Epithelial cell of proximal tubule (primary cell): ENCODE results near the gene MVB12A. TPM values are rescaled to one million over a fixed set of nuclear protein-coding genes. Genes with fewer than 3 reads are reported as not detected.

Source experiments
- DNase-seq: peaks from one replicate; pipeline ENCODE4 v3.0.0-alpha.2; 2011; ENCODE audit warnings: low read depth
- H3K4me3 ChIP-seq: 2 replicates; pipeline ENCODE4 v1.5.1; 2011; ENCODE audit warnings: low read depth, mild to moderate bottlenecking, low read length
- total RNA-seq: library from RNA; depleted of rRNA; stranded (reverse); fragments of >200 nt; gene quantifications from 2 replicates; pipeline ENCODE4 v1.2.3, GENCODE V29; 2015
- TF ChIP-seq, protein P1 (sequence below): conservative IDR thresholded peaks from 2 replicates; pipeline ENCODE4 v1.5.1; 2012; ENCODE audit warnings: low read depth, mild to moderate bottlenecking, low read length

MVB12A gene
- total RNA-seq, 1 donor from 2014 or later = 91.6 TPM

DNA sequence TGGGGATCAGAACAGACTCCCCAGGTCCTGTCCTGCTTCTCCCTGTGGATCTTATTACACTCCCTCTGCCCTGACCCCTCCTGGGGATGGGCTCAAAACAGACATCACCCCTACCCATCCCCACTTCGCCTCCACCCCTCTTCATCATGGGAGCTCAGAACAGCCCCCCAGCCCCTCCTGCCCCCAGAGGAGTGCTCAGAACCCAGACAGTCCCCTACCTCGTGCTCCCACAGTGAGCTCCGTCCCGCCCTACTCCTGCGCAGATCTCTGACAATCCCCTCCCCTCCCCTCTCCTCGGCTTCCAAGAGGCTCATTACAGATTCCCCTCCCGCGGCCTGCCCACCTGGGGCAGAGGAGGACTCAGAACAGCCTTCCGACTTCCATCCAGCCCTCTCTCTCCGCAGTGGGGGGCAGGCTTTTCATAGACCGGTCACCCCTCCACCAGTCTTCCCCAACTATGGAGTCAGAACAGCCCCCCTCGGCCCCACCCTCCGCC, 34.8 kb downstream of the MVB12A start:
- DNase-seq = no peak
- TF ChIP-seq, protein P1, sequence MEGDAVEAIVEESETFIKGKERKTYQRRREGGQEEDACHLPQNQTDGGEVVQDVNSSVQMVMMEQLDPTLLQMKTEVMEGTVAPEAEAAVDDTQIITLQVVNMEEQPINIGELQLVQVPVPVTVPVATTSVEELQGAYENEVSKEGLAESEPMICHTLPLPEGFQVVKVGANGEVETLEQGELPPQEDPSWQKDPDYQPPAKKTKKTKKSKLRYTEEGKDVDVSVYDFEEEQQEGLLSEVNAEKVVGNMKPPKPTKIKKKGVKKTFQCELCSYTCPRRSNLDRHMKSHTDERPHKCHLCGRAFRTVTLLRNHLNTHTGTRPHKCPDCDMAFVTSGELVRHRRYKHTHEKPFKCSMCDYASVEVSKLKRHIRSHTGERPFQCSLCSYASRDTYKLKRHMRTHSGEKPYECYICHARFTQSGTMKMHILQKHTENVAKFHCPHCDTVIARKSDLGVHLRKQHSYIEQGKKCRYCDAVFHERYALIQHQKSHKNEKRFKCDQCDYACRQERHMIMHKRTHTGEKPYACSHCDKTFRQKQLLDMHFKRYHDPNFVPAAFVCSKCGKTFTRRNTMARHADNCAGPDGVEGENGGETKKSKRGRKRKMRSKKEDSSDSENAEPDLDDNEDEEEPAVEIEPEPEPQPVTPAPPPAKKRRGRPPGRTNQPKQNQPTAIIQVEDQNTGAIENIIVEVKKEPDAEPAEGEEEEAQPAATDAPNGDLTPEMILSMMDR = no peak

GRCh38 chr19:17455308-17456123, 35.7 kb downstream of the MVB12A start:
- DNase-seq = no peak
- H3K4me3 ChIP-seq = no peak overlapping the region
- TF ChIP-seq, protein P1 = no peak

More for the DNA sequence above, 34.8 kb downstream of the MVB12A start:
- H3K4me3 ChIP-seq = no peak overlapping the region

GRCh38 chr19:17456127-17456526, 36.3 kb downstream of the MVB12A start:
- DNase-seq = no peak

DNA sequence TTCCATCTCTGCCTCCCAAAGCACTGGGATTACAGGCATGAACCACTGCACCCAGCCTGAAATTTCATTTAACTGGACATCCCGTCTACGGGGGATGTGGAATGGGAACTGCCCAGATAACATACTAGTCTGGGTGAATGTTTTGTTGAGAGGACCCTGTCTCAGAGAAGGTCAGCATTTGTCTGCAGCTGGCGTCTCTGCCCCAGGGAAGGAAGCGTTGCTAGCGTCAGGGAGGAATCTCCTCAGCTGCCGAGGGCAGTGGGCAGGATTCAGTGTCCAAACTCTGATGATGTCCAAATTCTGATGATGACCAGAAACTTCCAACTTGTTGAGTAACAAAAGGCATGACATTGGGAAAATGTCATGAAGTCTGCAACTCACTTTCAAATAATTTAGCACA, 37.8 kb downstream of the MVB12A start:
- no peak for DNase-seq
- no peak overlapping the region for H3K4me3 ChIP-seq
- TF ChIP-seq, protein P1 = no peak

More at GRCh38 chr19:17456127-17456526, 36.3 kb downstream of the MVB12A start:
- TF ChIP-seq, protein P1 = no peak
- no peak overlapping the region for H3K4me3 ChIP-seq

DNA sequence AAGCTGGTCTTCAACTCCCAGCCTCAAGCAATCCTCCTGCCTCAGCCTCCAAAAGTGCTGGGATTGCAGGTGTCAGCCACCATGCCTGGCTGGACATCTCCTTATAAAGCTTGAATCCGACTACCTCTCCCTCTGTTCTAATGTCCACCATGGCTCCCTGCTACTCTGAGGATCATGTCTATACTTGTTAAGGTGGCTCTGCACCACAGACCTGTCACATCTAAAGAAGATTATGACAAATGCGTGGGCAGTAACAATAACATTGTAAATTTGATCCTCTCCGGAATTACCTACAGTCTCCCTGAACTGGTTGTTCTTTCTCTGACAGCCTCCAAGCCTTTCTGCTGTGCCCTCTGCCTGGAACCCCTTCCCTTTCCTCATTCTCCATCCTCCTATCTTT, 39.1 kb downstream of the MVB12A start:
- TF ChIP-seq, protein P1 = no peak
- DNase-seq = no peak
- no peak overlapping the region for H3K4me3 ChIP-seq

DNA sequence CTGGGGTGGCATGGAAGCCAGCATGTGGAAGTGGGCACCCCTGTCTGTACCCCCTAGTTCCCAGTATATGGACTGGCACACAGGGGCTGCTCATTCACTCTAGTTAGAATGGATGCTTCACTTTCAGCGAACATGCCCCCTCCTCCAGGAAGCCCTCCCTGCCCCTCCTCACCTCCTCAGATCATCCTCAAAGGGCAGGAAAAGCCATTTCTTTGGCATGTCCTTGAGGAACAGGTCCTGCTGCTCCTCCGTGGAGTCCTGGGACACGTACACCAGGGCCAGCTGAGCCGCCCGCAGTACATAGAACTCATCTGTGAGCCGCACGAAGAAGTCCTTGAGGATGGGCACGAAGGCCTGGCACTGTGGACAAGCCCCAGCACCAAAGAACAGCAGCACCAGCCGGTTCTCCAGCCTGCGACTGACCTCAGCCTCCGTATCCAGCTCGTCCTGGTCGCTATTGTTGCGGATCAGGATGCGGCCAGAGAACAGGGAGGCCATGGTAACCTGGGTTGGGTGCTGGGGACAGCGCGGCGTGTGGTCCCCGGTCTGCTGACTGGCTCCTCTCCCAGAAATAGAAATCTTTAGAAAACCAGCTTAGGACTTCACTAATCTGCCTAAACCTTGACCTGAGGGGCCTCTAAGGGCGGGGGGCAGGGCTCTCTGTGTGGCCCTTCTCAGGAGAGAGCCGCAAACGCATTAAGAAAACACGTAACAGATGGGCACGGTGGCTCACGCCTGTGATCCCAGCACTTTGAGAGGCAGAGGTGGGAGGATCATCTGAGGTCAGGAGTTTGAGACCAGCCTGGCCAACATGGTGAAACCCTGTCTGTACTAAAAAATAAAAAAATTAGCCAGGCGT, 40.8 kb downstream of the MVB12A start, which contains the start of gene NXNL1:
NXNL1 (minus strand) TSS at position 555 of the 859 bp plus-strand sequence; CDS start at position 498, 57 bp downstream.
- H3K4me3 ChIP-seq = no peak within 1 kb of the TSS
- TF ChIP-seq, protein P1 = no peak
- DNase-seq = no peak
